Vagina (tissue), 2 donors: ENCODE results near the gene CTNND2.

ENCODE experiments used
- CTCF ChIP-seq, 3 experiments: fragments of 450-650 bp in 2 of 3; fragments of 200-600 bp in 1 of 3; sonication (generic) in 1 of 3; IDR thresholded peaks; one replicate each; pipeline ENCODE4 v1.5.1; 2017 to 2019; ENCODE audit warnings: antibody characterized with exemption in 3 of 3, mild to moderate bottlenecking in 2 of 3, moderate library complexity in 2 of 3
- POLR2A ChIP-seq, 2 donors: fragments of 450-650 bp; IDR thresholded peaks; one replicate each; pipeline ENCODE4 v1.6.1; 2017; ENCODE audit warnings: antibody characterized with exemption in 2 of 2, mild to moderate bottlenecking in 2 of 2, moderate library complexity in 2 of 2

DNA sequence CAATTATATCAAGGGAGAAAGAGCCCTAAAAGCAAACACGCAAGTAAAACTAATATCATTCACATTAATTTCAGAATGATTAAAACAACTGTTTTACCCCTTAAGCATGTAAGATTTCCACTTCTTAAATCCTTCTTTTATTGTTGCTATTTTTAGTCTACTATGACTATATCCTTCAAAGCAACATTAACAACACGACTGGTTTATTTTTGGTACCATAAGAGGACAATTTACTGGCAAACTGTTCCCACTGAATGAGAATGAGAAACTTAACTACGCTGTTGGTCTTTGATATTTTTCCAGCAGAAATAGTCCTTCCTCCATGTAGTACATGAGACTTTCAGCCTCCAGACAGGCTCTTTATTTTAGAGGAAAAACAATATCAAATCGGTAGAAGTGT, 281.5 kb downstream of the CTNND2 start:
- TF ChIP-seq CTCF (IDR thresholded peaks at IDR 0.05) (no peak), POLR2A (IDR thresholded peaks at IDR 0.05) (no peak)
